Upper lobe of right lung (tissue), 1 donor: Measurements from ENCODE around the gene GMFB. TPM values are rescaled to one million over a fixed set of nuclear protein-coding genes. Genes with fewer than 3 reads are reported as not detected.

Source experiments
- ATAC-seq: fragments of 200-7000 bp; cut with Tn5 transposase; one replicate; pipeline ENCODE4 v1.9.1; 2020; ENCODE audit warnings: mild to moderate bottlenecking, moderate library complexity
- DNase-seq: peaks from one replicate; pipeline ENCODE4 v3.0.0-alpha.2; 2020
- H3K27ac ChIP-seq: fragments of 200-600 bp; one replicate; pipeline ENCODE4 v1.8.0; 2022
- H3K27me3 ChIP-seq: fragments of 200-600 bp; one replicate; pipeline ENCODE4 v1.8.0; 2022; ENCODE audit warnings: mild to moderate bottlenecking
- H3K36me3 ChIP-seq: fragments of 200-600 bp; one replicate; pipeline ENCODE4 v1.8.0; 2022
- H3K4me1 ChIP-seq: fragments of 200-600 bp; one replicate; pipeline ENCODE4 v1.8.0; 2022
- H3K4me3 ChIP-seq: fragments of 200-600 bp; one replicate; pipeline ENCODE4 v1.8.0; 2022; ENCODE audit warnings: mild to moderate bottlenecking
- H3K9me3 ChIP-seq: fragments of 200-600 bp; one replicate; pipeline ENCODE4 v1.8.0; 2022
- intact Hi-C: fragments of 100-400 bp; cut with DNase I; formaldehyde crosslinking; loops from one replicate; pipeline ENCODE4 v1.11.0; 2022
- total RNA-seq: library from RNA; stranded (reverse); fragmentation: NEBNext Ultra II Directional; extraction: Animal tissue kit (Norgen Biotek cat#: 25700); gene quantifications from one replicate; pipeline ENCODE4 v1.2.1, GENCODE V29; 2021
- TF ChIP-seq, protein P1 (sequence below): fragments of 200-600 bp; IDR thresholded peaks from one replicate; pipeline ENCODE4 v1.8.0; 2022; ENCODE audit warnings: antibody characterized with exemption
- donor health status: DM: no; HTN: yes; CAD: no; lungs with severe emphysema.

GMFB gene
- total RNA-seq, 1 donor from 2014 or later = 52.9 TPM

DNA sequence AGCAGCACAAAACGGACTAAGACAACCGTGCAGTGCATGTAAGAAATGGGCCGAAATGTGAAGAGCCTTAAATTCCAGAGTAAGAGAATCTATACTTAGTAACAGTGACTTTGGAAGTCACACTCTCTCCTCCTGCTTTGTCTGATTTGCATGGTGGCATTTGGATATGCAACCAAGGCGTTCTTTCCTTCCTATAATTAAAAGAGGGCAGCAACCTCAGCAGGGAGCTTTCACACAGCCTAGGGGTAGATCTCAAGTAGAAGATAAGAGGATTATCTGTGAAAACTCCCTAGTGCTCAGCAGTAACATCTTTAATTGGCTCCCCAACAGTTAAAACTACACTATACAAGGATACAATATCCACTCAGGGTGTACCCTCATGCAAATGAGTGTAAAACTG, 16.5 kb downstream of the GMFB start:
- Histone ChIP-seq H3K4me3 (no peak overlapping the region), H3K36me3 (peaks cover 24% of the 10 kb centered on the region), H3K9me3 (no peaks in the 10 kb centered on the region), H3K4me1 (no peaks in the 10 kb centered on the region), H3K27me3 (no peaks in the 10 kb centered on the region), H3K27ac (no peak overlapping the region)
- intact Hi-C loops = no loop called here
- DNase-seq (no peak), ATAC-seq (no peak)
- TF ChIP-seq, protein P1, sequence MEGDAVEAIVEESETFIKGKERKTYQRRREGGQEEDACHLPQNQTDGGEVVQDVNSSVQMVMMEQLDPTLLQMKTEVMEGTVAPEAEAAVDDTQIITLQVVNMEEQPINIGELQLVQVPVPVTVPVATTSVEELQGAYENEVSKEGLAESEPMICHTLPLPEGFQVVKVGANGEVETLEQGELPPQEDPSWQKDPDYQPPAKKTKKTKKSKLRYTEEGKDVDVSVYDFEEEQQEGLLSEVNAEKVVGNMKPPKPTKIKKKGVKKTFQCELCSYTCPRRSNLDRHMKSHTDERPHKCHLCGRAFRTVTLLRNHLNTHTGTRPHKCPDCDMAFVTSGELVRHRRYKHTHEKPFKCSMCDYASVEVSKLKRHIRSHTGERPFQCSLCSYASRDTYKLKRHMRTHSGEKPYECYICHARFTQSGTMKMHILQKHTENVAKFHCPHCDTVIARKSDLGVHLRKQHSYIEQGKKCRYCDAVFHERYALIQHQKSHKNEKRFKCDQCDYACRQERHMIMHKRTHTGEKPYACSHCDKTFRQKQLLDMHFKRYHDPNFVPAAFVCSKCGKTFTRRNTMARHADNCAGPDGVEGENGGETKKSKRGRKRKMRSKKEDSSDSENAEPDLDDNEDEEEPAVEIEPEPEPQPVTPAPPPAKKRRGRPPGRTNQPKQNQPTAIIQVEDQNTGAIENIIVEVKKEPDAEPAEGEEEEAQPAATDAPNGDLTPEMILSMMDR = no peak

DNA sequence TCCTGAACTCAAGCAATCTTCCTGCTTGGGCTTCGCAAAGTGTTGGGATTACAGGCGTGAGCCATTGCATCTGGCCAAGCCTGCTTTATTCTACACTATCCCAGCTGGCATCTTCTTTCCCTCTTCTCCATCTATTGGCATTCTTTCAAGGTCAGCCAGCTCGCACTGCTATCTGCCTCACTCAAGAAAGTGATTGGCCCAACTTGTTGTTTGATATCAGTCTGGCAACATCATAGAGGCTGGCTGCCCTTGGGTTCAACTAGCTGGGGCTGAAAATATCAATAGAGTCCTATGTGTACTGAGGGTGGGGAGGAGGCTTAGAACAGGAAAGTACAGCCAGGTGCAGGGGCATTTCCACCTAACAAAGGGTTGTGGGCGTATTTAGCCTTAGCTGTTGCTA, 17.1 kb downstream of the GMFB start:
- Histone ChIP-seq H3K9me3 (no peaks in the 10 kb centered on the region), H3K4me3 (no peak overlapping the region), H3K27ac (no peak overlapping the region), H3K27me3 (no peaks in the 10 kb centered on the region), H3K4me1 (no peaks in the 10 kb centered on the region), H3K36me3 (peaks cover 20% of the 10 kb centered on the region)
- TF ChIP-seq, protein P1 = no peak
- DNase-seq (no peak), ATAC-seq (no peak)
- intact Hi-C loops = no loop called here

DNA sequence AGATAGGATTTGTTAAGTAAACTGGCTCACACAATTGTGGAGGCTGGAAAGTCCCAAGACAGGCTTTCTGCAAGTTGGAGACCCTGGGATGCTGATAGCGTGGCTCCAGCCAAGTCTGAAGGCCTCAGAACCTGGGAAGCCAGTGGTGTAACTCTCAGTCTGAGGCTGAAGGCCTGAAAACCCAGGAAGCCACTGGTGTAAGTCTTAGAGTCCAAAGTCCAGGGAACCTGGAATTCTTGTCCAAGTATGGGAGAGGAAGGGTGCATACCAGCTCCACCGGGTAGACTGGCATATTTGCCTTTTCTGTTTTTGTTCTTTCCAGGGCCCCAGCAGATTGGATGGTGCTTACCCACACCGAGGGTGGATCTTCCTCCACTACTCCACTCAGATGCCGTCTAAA, 18.1 kb downstream of the GMFB start:
- intact Hi-C loops = no loop called here
- TF ChIP-seq, protein P1 = no peak
- no peak for DNase-seq

DNA sequence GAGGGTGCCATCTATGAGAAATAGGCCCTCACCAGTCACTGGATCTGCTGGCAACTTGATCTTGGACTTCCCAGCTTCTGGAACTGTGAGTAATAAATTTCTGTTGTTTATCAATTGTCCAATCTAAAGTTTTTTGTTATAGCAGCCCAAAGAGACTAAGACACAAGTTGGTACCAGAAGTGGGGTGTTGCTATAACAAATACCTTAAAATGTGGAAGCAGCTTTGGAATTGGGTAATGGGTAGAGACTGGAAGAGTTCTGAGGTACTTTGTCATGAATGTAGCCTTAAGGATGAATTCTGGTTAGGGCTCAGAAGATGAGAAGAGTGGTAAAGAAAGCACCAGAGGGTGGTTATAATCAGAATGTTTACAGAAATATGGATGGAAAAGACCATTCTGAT, 21.5 kb downstream of the GMFB start:
- DNase-seq (no peak), ATAC-seq (no peak)
- Histone ChIP-seq H3K9me3 (no peaks in the 10 kb centered on the region), H3K36me3 (no peaks in the 10 kb centered on the region), H3K4me3 (no peak overlapping the region), H3K4me1 (no peaks in the 10 kb centered on the region), H3K27ac (no peak overlapping the region), H3K27me3 (no peaks in the 10 kb centered on the region)
- intact Hi-C loops = no loop called here
- TF ChIP-seq, protein P1 = no peak

More for the DNA sequence above, 18.1 kb downstream of the GMFB start:
- no peaks in the 10 kb centered on the region for H3K9me3 ChIP-seq
- no peak overlapping the region for H3K27ac ChIP-seq
- no peak for ATAC-seq
- no peak overlapping the region for H3K4me3 ChIP-seq
- H3K4me1 ChIP-seq = no peaks in the 10 kb centered on the region
- H3K27me3 ChIP-seq = no peaks in the 10 kb centered on the region
- H3K36me3 ChIP-seq = peaks cover 14% of the 10 kb centered on the region

DNA sequence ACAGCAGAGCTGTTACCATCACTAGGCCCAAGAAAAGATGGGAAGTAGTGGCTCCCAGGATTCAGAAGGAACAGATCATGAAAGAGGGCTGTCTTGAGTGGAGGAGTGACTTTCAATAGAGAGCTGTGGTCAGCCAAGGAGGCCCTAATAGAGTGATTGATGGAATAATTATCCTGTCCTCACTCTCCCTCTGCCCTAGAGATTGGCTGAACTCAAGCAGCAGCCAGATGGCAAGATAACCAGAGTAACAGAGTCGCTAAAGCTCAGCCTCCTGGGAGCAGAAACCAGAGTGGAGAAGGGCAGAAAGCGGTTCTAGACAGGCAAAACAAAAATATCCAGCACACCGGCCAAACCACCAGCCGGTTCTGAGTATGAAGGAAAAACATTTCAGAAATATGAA, 23.1 kb downstream of the GMFB start:
- TF ChIP-seq, protein P1 = no peak
- ATAC-seq = no peak
- H3K9me3 ChIP-seq = no peaks in the 10 kb centered on the region
- intact Hi-C loops = no loop called here
- H3K4me1 ChIP-seq = no peaks in the 10 kb centered on the region
- H3K36me3 ChIP-seq = no peaks in the 10 kb centered on the region
- no peaks in the 10 kb centered on the region for H3K27me3 ChIP-seq
- no peak overlapping the region for H3K27ac ChIP-seq
- no peak for DNase-seq
- no peak overlapping the region for H3K4me3 ChIP-seq

DNA sequence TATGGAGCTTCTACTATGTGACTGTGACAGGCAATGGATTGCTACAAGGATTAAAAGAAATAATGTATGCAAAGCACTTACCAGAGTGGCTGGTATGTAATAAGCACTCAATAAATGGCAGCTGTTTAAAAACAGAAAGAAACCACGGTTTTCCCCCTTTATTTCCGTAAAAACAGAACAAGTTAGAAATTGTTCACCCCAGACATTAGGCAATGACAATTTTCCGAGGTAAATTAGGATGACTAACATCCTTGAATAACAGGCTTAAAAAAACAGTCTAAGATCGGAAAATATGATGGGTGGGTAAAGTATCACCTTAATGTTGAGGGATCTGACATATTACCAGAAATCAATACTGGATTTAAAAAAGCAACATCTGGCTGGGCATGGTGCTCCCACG, 26.7 kb downstream of the GMFB start:
- ATAC-seq (no peak), DNase-seq (no peak)
- H3K4me1 ChIP-seq = no peaks in the 10 kb centered on the region
- H3K27ac ChIP-seq = no peak overlapping the region
- intact Hi-C loops = no loop called here
- H3K9me3 ChIP-seq = no peaks in the 10 kb centered on the region
- H3K27me3 ChIP-seq = no peaks in the 10 kb centered on the region
- no peak overlapping the region for H3K4me3 ChIP-seq
- TF ChIP-seq, protein P1 = no peak
- H3K36me3 ChIP-seq = no peaks in the 10 kb centered on the region
